Ammon's horn (tissue), 1 donor: ENCODE results near the gene SLC46A2.
A peak's percentile ranks its signal among the peaks of the same experiment; 100 is the strongest.

ENCODE experiments used
- DNase-seq: peaks from one replicate; pipeline ENCODE4 v3.0.0-alpha.2; 2016; ENCODE audit warnings: low spot score

SLC46A2 gene

DNA sequence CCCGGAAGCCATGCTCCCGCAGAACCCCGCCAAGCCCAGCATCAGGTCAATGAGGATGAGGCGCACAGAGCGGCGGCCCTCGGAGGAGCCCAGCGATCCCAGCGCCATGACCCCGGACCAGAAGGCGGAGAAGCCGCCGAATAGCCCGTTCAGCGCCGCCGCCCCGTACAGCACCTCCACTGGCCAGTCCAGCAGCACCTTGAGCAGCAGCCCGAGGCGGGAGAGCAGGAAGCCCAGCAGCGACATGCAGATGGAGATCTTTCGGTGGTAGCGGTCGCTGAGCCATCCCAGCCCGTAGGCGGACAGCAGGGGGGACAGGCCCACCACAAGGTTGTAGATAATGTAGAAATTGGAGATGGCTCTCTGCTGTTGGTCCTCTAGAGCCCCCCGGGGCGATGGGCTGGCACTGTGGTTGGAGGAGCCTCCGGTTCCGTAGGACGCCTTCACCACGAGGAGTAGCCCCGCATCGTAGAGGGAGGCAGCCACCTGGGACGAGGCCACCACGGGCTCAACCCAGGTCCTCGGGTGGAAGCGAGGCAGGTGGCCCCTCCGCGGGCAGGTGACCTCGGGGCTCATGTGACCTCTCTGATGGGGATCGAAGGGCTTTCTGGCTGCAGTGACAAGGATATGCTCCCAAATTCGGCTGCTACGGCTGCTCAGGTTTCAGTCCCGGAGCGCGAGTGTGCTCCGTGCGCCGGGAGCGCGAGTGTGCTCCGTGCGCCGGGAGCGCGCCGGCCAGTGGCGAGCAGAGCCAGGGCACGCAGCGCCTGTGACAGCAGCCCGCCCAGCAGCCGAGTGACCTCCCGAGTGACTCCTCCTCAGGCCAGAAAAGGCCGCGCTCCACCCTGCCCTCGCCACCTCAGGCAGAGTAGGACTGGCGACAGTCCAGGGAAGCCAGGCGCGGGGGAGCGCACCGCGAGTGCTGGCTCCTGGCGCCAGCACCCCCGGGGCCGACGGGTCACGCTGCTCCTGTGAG lies at the start of gene SLC46A2:
Gene SLC46A2, minus strand, starts transcription at position 771 of the 976 bp plus-strand sequence. Its CDS starts 195 bp downstream, at position 576.
- no peak for DNase-seq

DNA sequence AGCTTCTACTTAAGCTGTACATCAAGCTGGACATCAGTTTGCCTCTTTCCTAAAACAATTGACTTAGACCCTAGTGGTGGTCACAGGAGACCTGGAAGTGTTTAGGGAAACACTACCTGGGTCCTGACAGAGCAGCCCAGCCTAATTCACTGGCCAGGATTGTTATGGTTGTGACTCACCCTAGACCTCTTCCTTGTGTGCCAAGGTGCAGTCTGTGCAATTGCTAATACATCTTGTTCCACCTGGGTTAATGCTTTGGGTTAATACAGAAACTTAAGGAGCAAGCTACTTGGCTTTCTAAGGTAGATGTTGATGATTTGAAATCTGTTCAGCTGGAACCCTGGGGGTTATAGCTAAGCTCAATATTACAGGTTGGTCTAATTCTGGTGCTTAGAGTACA lies 48.7 kb upstream of the SLC46A2 start:
- no peak for DNase-seq

GRCh38 chr9:112933696-112934095 lies 43.0 kb upstream of the SLC46A2 start:
- DNase-seq, result no peak

GRCh38 chr9:112925058-112925641 lies 34.5 kb upstream of the SLC46A2 start:
- peak; percentile 61 for DNase-seq

- DNase-seq, result peak; percentile 57
Observed at GRCh38 chr9:112921549-112921948, 30.9 kb upstream of the SLC46A2 start.

DNA sequence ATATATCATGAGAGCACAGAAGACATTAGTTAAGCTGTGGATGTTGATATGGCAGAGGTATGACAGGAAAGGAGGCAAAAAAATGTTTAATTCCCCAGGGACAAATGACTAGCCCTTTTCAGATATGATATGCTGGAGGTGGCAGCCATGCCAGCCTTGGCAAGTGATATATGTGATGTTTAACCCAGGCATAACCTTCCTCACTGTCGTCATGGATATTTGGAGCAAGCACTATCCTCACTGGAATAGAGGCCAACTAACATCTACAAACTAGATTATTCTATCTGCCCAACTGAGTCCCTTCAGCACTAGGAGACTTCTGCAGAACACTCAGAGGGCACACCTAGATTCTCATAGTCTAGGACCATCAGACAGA lies 27.3 kb upstream of the SLC46A2 start:
- no peak for DNase-seq

DNA sequence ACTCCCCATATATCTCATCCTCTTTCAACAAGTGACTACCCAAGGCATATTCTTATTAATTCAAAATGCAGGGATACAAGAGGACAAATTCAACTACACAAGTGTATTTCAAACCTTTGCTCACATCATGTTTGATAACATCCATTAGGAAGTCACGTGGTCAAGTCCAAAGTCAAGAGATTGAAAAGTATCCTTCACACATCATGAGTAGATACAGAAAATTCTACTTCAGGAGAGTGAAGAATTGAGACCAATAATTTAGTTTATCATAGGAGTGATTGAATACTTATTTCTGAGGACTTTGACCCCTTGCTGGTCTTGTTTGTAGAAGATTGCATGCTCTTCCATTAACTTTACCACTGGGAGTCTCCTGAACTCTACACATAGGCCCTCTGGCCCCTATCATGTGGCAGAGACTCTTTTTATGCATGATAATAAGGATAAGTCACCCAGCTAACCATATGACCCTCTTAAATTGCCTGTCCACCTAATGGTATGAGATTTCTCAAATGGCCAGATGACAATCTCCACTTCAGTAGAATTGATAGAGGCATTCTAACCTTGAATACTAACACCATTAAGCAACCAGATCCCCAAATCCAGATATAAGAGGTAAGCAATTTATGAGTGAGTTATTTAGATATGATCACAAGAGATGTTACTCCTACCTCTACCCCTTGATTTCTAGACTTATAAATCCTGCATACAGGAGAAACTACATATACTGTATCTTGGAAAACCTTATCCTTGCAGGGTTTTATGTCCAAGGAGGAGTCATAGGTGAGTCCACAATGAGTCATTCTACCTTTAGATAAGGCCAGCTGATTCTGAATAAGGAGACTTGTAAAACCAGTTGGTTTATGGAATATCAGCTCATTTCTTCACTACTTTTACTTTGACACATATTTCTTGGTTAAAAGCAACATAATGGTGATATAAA lies 26.6 kb upstream of the SLC46A2 start:
- no peak for DNase-seq

DNA sequence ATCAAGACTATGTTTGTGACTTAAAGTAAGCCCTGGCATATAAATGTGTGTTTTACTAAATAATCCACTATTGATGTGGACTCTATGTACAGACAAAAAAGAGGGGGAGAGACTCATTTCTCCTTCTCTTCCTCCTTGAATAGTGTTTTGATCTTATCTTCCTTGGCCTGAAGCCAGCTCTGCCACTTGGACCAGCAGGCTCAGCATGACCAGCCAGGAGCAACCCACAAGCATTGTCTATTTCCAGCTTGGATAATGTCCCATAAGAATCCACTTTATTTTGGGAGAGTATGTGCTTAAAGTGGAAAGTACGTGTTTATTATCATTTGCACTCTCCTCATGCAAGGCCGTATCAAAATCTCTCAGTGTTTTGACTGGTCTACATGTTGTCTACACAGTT lies 23.8 kb upstream of the SLC46A2 start:
- no peak for DNase-seq

- DNase-seq, result no peak
Observed at GRCh38 chr9:112913326-112913725, 22.6 kb upstream of the SLC46A2 start.

GRCh38 chr9:112912636-112913035 lies 22.0 kb upstream of the SLC46A2 start:
- DNase-seq, result no peak

DNA sequence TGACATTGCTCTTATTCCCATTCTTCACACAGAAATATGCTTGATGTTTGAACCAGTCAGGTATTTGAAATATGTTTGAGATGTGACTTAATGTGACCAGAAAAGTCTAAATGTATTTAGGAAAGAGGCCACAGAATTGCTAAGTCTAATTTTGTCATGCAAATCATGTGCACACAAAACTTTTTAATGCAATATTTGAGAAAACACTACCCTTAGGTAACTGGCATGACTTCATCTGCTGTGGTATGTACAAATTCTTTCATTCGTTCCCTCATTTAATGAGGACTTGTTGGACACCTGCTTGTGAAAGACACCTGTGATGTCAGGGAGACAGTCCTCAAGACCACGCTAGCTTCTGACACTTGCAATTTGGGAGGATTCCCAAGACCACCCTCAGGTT lies 21.1 kb upstream of the SLC46A2 start:
- DNase-seq, result no peak

DNA sequence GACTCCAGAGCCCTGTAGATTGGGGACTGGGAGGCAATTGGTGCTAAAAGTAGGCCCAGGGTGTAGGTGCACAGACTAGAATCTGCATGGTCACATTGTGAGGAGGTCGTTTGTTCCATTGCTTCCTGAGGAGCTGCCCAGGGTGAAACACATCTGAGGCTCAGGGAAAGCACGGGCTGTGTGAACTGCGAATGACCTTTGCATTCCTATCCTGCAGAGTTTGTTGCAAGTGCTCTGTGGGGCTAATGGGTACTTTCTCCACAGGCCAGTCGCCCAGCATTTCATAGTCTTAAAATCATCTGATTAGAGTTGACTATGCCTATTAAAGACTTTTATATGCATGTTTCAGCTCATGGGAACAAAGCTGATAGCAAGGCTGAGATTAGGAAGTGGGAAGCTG lies 14.4 kb upstream of the SLC46A2 start:
- no peak for DNase-seq

DNA sequence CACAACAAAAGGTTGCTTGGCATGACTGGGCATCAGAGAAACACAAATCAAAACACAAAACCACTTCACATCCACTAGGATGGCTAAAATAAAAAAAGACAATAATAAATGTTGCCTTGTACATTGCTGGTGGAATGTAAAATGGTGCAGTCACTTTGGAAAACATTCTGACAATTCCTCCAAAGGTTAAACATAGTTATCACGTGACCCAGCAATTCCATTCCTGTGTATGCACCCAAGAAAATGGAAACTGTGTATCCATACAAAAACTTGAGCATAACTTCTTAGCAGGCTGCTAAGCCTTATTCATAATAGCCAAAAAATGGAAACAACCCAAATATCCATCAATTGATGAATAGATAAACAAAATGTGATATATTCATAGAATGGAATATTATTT lies 10.2 kb upstream of the SLC46A2 start:
- DNase-seq, result no peak

DNA sequence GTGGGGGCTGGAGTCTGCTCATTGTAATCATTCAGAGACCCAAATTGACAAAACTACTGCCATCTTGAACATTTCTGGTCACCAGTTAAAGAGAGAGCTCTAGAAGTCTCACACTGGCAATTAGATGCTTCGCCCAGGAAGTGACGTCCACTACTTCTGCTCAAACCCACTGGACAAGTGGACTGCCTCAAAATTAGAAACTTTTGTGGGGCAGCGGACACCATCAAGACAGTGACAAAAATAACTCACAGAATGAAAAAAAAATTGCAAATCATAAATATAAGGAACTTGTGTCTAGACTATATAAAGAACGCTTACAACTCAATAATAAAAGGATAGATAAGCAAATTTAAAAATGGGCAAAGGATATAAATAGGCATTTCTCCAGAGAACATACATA lies 9.8 kb upstream of the SLC46A2 start:
- no peak for DNase-seq

- DNase-seq, result no peak
Observed at GRCh38 chr9:112898872-112899311, 8.2 kb upstream of the SLC46A2 start.

DNA sequence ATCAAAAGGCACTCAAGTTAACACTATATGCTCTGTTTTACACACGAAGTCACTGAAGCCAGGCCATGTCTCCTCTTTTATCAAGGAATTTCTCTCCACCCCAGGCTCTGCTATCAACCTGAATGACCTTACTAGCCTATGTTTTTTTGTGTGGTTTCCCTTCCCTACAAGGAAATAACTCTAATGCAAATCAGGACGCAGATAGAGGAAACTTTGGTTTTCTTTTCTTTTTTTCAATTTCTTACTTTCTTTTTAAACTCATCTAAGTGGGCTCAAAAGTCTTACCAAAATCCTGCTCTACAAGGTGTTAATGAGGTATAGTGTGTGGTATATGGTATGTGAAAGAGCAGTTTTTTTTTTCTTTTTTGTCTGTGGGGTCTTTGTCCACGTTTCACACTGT lies 5.5 kb upstream of the SLC46A2 start:
- DNase-seq, result no peak

DNA sequence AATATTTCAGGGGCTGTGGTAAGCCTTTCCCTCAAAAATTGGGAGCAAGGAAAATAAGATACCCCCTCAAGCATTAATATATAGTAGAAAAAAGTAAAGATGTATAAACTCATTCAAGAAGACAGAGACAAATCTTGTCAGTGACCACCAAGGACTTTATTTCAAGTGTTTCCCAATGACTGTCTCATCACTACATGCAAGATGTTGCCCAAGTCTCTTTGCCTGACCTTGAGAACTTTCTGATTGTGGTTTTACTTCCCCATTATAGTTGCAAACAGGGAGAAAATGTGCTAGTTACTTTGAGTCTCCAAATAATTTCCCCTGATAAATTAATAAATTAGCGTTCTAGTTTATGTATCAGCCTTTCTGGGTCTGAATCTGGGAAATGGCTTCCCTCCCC lies 4.0 kb upstream of the SLC46A2 start:
- DNase-seq, result no peak

GRCh38 chr9:112894041-112894440 lies 3.4 kb upstream of the SLC46A2 start:
- DNase-seq, result no peak

DNA sequence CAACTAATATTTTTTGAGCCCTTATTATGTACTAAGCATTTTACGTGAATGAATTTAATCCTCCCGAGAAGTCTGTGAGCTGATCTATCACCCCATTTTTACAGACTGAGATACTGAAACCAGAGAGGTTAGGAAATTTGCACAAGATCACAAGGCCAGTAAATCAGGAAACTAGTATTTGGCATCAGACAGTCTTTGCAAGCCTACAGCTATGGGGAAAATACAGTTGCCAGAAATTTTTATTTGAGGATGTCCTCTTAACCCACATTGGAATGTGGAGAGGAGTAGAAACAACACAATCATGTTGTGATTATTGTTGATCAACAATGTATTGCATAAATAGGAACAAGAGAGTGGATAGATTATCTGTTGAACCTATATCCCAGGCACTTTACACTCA lies 2.3 kb upstream of the SLC46A2 start:
- DNase-seq, result no peak

GRCh38 chr9:112891521-112891920 lies 845 bp upstream of the SLC46A2 start:
- DNase-seq, result no peak

DNA sequence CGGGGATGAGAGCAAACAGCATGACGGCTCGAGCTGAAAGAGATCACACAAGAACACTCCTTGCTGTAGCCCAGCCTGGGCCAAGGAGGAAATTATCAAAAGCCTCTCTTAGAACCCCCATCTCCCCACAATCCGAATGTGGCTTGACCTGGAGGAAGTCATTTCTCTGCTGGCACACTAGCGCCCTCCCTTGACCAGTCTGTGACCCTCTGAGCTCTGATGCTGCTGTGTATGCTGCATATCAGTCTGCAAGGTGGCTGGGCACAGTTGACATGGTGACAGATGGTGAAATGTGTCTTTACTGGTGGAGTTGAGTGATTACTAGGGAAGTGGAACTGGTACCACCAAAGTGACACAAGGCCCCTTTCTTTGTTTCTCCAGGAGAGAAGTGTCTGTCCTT lies 3.3 kb downstream of the SLC46A2 start:
- DNase-seq, result peak; percentile 32

DNA sequence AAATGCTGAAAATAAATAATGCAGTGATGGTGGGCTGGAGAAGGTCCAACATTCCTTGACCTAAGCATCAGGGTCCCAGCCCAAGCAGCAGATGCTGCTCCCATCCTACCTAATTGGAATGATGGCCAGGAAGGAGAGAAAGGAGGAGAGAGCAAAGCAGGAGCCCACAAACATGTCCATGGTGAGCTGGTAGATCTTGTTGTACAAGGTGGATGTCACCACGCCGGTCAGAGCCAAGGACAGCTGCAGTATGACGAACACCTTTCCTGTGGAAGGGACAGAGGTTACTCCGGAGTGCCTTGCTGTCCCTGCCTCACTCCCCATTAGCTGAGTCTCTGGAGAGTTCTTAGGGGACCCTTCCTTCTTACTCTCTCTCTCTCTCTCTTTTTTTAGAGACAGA lies 4.3 kb downstream of the SLC46A2 start:
- DNase-seq, result no peak
